Activated CD8-positive, alpha-beta memory T cell treated with anti-CD3 and anti-CD28 coated beads, Interleukin-2, amount 50 U/mL, for 1 hour (primary cell): Measurements from ENCODE around the gene GPRIN1.

Source experiments
- DNase-seq: peaks from one replicate; pipeline ENCODE4 v3.0.0-alpha.2; 2020; ENCODE audit errors: extremely low read depth

Gene GPRIN1

DNA sequence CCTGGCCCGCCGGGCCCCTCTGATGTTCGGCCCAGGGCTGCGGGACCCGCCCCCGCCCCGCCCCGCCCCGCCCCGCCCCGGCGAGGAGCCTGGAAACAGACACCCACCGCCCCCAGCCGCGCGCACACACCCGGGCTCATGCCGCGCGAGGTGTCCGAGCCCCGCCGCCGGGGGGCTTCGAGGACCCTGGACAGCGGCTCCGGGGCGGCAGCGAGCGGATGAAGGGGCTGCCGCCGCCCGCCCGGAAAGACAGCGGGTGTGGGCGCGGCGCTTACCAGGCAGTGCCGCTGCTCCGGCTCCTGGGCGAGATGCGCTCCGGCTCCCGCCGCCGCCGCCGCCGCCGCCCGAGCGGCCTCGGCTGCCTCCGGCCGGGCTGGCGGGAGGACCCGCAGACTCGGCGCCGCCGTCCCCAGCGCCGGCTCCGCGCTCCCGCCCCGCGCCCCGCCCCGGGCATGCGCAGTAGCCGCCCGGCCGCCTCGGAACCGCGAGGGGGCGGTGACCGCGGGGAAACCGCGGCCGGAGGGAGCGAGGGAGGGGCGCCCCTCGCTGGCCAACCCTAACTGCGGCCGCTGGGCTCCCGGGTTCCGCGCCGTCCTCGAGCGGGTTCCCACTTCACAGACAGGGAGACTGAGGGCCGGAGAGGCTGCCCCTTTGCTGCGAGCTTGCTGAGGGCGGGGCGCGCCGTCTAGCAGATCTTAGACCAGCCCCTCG, at the start of gene GPRIN1:
TSS of gene GPRIN1 (minus strand) at position 433 of the 711 bp plus-strand sequence. CDS start 10,322 bp downstream, outside the sequence.
- no peak for DNase-seq

DNA sequence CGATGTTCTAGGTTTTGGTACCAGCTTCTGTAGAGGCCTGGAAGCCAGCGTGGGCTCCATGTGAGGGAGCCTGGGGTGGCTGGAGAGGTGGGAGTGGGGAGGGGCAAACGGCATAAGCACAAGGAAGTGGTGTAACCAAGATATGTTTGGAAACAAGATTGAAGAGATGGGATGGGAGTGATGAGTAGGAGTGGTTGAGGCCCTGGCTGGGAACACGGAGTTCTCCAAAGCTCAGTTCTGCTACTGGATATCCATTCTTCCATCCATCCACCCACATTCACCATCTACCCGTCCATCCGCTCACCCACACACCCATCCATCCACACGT, 49.5 kb upstream of the GPRIN1 start:
- DNase-seq = no peak

DNA sequence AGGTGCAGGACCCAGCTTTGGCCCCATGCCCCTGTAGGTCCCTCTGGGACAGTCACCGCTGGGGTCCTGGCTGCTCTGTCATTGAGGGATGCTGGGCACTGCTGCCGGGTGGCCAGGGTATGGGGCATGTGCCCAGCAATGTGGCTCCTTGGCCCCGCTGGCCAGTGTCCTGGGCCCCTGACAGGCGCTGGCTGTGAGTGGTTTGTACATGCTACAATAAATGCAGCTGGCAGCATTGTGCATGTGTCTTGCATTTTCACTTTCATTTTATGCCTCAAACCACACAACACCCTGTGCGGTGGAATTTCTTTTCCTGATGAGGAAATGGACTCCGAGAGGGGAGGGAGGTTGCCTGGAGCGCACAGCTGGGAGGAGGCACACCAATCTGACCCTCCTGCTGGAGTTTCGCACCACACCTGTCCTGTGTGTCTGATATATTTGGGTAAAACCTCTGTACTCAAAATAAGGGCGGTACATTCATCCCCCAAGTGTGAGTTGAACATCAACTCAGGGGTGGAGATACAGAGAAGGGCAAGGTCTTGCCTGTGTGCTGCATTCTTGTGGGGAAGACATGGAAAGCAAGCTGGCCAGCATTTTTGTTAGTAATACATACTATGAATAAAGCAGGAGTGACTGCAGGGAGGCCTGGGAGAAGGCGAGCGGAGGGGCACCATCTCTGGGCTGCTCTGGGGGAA, 49.0 kb upstream of the GPRIN1 start:
- no peak for DNase-seq

DNA sequence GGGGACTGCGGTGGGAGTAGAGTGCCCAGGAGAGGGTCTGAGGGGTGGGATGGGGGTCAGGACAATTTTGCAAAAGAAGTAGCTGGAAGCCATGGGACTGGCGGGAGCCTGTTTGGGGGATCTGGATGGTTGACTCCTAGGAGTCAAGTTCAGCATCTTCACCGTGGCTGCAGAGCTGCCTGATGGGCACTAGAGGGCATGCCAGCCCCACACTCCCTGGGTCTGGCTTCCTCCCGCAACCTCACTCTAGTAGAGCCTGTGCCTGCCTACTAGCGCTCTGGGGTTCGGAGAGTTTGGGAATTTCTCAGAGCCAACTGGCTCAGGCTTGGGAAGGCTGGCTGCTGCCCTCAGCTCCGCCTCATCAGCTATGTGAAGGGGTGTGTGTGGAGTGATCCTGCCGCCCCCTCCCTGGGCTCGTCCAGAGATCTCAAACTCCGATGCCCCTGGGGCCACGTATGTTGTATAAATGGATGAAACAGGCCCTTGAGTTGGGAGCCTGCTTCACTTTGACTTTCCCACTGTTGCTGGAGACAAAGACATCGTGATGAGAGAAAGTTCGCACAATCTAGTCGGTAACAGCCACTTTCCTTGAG, 48.1 kb upstream of the GPRIN1 start:
- DNase-seq = peak; percentile 14

DNA sequence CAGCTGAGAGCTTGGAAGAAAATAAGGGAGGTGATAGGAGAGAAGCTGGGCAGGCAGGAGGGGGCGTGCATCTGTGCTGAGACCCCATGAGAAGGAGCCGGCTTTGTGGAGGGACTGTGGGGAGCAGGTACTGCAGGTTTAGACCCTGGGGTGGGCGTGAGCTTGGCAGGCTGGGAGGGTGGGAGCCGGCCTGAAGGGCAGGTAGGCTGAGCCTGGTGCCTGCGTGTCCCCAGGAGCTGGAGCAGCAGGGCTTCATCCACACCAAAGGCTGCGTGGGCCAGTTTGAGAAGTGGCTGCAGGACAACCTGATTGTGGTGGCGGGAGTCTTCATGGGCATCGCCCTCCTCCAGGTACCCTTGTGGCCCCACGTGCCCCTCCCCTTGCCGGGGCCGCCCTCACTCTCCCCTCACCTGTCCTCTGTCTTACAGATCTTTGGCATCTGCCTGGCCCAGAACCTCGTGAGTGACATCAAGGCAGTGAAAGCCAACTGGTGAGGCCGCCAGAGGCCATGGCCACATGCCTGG, 46.6 kb upstream of the GPRIN1 start:
- no peak for DNase-seq

DNA sequence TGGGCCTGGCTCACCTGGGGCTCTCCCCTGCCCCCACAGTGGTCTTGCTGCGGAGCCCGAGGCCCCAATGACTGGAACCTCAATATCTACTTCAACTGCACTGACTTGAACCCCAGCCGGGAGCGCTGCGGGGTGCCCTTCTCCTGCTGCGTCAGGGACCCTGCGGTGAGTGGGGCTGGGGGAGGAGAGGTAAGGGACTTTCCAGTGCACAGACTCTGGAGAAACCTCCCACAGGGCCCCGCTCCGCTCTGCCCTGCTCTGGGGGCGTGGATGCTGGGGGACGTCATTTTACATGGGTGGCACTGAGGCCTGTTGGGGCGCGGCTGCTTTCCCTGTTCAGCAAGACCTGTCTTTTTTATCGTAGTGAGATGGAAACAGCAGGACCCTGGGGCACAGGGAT, 44.9 kb upstream of the GPRIN1 start:
- no peak for DNase-seq

DNA sequence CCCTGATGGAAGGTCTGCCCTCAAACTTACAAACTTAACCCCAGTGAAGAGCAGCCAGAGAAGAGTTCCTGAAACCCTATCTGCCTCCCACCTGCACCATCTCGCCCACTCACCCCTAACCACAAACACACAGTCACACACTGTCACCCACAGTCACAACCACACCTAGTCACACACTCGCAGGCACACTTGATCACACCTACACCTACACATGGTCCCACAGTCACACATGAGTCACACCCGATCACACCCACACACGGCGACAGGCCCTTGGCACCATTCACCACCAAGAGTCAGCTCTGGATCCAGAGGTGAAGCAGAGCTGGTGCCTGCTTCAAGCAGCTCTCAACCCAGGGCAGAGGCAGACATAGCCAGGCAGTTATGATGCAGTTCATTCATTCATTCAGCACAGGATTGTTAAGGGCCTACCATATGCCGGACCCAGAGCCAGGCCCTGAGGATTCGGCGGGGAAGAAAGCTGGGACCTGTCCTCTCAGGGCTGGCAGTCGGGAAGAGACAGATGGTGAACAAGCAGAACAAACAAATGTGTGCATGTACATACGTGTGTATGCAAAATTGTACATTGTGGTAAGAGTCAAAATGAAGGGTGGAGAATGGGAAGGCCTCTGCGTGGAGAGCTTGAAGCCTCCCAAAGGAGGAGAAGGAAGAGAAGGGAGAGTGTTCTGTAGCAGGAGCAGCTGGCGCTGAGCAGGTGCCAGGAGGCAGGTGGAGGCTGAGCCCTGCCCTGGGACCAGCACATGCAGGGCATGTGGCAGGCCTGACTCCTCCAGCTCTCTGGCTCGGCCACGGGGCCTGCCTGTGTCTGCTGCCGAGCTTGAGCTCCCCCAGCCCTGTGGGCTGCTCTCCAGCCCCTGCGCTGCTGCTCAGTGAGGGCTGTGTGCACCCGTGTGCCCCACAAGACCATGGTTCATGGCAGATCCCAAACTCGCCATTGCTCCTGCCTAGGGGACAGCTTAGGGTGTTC, 43.7 kb upstream of the GPRIN1 start:
- peak; percentile 36 for DNase-seq

DNA sequence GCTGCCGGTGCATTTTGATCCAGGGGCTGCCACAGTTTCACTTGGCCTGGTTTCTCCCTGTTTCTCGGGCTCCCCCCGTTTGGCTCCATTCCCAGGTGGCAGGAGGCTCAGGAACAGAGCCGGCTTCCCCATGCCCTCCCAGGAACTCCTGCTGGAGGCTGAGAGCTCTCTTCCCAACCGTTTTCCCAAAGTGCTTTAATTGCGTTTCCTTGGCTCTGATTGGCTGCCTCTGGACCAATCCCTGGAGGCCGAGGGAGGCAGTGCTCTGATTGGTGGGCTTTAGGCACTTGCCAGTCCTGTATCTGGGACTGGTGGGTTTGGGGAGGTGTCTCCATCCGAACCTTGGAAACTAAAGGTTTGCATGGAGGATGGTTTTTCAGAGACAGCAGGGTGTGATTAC, 42.2 kb upstream of the GPRIN1 start:
- no peak for DNase-seq

DNA sequence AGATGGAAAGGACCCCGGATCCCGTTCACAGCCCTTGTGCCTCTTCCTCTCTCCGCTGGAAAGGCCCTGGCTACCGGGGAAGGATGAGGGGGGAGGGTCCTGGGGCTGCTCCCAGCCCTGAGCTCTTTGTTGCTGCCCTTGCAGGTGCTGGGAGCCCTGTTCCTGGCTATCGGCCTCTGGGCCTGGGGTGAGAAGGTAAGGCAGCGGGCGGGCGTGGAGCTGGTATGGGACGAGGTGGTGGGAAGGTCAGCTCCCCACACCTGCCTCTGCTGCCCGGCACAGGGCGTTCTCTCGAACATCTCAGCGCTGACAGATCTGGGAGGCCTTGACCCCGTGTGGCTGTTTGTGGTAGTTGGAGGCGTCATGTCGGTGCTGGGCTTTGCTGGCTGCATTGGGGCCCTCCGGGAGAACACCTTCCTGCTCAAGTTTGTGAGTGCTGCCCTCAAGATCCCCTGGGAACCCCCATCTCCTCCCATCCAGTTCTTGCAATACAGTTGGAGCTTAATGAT, 41.6 kb upstream of the GPRIN1 start:
- DNase-seq = no peak

DNA sequence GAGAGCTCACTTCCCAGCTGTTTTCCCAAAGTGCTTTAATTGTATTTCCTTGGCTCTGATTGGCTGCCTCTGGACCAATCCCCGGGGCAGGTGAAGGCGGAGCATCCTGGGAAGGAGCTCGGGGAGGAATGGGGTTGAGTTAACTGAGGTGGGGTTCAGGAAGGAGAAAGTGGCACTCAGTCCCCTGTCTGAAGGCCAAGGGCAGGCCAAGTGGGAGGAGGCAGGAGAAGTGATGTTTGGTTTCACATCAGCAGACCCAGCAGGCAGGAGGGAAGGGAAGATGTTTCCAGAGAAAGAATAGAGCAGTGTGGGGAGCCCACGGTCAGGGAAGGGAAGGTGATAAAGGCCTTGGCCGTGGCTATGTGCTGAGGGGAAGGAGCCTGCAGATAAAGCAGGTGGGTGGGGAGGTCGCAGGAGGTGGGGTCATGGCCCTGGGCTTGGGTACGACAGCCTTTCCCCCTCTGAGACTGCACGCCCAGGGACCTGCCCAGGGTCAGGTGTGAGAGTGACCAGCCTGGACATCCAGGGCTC, 40.5 kb upstream of the GPRIN1 start:
- DNase-seq = no peak

DNA sequence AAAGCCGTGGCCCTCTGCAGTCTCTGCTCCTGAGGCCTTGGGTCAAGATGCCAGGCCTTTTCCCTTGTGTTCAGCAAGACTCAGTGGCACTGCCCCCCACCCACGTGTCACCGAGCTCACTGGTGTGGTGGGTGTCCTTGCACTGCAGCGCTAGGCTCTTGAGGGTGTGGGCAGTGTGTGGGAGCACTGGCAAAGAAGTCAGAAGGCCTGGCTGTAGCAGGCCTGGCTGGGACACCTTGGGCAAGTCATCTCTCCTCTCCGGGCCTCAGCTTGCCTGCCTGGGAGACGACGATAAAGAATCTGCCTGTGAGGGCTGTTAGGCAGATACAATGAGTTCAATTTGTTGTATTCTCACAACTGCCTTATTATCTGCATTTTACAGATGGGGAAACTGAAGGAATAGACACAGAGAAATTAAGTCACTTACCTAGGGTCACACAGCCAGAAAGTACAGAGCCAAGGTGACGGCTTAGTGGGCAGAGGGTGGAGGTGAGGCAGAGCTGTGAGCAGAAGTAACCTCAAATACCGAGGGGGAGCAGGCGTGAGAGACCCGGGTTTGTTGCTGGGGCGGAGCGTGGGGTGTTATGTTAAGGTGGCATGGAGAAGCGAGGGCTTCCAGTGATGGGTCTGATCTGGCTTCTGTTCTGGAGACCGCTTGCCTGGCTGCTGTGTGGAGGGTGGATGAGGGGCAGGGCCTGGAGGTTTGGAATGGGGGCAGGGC, 38.7 kb upstream of the GPRIN1 start:
- DNase-seq = peak; percentile 19

DNA sequence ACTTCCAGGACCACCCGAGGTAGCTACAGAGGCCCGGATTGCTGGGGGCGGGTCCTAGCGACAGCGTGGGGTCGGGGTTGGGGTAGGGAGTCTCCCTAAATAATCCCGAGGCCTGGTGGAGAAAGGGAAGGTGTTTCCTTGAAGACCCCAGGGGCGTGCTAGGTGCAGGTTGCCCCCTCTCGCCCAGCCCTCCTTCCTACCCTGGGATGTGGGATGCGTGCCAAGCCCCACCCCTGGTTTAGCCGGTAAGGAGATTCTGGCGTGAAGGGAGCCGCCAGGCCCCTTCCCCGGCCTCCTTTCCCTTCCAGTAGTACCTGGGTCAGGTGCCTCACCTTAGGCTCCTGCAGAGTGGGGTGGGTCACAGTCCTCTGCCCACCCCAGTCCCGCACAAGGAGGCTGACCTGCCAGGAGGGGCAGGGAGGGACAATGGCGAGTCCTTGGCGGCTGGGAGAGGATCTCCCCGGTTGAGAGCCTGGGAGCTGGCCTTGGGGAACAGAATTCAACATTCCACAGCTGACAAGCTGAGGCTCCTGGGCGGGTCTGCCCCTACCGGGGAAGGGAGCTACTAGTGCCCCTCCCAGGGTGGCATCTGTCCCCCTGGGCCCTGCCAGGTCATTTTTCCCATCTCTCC, 38.0 kb upstream of the GPRIN1 start:
- DNase-seq = no peak

DNA sequence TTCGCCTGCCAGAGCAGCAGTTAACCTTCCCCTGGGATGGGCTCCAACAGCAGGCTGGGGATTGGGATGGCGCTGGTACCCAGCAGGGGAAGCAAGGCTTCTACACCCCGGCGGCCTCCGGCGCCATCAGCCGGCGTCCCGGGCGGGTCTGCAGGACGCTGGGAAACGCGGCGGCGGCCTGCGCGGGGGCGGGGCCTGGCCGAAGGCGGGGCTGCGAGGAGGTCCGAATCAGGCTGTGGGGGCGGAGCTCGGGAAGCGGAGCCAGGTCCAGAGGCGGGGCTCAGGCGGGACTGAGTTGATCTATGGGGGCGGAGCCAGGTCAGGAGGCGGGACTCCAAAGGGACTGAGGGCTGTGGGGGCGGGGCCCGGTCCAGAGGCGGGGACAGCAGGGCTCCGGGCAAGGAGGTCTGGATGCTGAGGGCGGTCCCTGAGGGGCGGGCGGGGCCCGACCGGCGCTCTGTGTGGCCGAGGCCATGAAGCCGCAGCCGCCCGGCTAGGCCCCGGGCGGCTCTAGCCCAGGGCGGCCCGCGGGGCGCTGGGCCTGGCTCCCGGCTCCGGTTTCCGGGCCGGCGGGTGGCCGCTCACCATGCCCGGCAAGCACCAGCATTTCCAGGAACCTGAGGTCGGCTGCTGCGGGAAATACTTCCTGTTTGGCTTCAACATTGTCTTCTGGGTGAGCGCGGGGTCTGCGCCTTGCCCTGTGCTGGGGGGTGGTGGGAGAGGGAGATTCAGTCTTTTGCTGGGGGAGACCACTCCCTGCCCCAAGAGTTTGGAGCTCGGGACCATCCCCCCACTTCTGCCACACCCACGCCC, 37.3 kb upstream of the GPRIN1 start, which contains the start of gene TSPAN17:
TSS of gene TSPAN17 (plus strand) at position 455 of the 813 bp plus-strand sequence. CDS start at position 587, 132 bp downstream.
- DNase-seq = peak; percentile 96

DNA sequence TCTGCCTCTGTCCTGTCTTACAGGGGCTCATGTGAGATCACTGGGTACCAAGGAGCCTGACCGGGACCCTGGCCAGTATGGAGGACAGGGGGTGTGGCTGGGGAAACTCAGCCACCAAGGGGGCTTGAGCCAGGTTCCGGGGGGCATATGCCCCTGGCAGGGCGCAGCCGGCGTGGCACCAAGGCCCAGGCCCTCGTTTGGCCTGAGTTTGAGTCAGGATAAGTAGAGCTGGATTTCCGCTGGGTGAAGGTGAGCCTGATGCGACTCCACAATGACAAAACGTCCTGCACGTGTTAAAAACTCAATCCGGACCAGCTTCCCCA, 36.7 kb upstream of the GPRIN1 start:
- no peak for DNase-seq

DNA sequence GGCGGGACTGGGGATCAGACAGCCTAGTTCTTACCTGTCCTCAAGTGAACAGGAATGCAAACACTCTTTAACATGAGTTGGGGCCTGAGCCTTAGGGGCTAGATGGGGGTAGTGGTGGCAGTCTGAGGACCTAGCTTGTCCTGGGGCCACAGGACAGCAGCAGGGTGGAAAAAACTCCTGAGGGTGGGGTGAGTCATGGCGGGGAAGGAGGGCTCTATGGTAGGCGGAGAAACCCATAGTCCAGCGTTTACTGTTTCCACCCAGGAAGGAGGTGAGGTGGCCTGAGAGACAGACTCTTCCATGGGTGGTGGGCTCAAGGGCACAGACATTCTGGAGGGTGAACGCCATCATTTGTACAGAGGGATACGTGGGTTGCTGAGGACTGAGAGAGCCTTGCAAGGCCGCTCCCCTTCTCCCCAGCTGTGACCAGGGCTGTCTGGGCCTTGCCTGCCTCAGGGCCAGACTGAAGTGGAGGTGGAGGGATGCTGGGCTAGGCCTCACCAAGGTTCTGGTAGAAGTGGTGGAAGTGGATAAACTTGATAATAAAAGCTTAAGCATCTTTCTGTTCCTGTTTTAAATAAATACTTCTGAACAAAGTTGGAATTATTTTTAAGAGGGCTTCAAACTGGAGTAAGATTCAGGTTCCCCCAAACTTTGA, 36.2 kb upstream of the GPRIN1 start:
- DNase-seq = no peak

DNA sequence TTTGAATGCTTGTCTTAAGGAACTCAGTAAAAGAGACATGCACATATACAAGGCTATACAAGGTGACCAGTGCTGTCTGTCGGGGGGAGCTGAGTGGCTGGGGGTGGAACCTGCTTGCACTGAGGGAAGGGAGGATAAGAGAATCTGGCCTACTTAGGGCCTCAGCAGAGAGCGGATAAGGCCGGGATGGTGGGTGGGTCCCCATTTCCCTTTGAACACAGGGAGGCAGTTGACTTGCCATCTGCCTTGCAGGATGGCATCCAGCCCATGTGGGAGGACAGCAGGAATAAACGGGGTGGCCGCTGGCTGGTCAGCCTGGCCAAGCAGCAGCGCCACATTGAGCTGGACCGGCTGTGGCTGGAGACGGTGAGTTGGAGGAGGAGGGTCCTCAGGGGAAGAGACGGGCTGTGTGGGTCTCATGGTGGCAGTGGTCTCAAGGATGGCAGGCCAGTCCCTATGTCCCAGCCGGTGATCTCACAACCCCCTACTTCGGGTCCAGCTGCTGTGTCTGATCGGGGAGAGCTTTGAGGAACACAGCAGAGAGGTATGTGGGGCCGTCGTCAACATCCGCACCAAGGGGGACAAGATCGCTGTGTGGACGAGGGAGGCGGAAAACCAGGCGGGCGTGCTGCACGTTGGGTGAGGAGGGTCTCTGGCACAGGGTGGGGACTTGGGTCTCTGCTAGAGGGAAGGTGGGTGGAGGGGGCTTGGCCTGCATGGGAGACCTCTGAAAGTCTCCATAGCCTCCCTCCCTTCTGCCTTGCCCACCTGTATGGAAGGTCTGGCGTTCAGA, 35.1 kb upstream of the GPRIN1 start:
- DNase-seq = no peak

DNA sequence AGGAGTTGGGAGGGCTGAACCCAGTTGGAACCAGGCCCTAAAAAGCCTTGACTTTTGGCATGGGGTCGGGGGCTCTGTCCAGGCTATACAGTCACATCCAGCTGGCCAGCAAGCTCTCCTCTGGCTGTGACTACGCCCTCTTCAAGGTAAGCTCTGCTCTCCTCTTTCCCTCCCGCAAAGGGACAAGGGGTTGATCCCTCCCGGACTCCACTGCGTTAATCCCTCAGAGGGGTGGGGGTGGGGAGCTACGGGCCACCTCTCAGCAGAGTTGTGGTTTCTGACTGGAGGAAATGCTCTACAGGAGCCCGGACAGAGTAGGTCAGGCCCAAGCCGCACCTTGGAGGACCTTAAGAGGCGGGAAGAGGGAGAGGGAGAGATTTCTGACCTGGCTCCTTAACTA, 34.3 kb upstream of the GPRIN1 start:
- no peak for DNase-seq
